ENCODE data around the gene FBXW5. TPM values are rescaled to one million over a fixed set of nuclear protein-coding genes. Genes with fewer than 3 reads are reported as not detected.

FBXW5 gene
- total RNA-seq, 1 experiment from 2014 or later: 62.2 TPM

- no peak for TF ChIP-seq CTCF (conservative IDR thresholded peaks at IDR 0.05)
- H3K79me2 ChIP-seq (ENCODE audit: insufficient read depth, low read length): no peaks in the 10 kb centered on the region
- no peak overlapping the region for H2BK20ac ChIP-seq (ENCODE audit: low read depth, low read length, poor library complexity, severe bottlenecking)
- Mint-ChIP-seq H3K9me3 (no peaks in the 10 kb centered on the region), H3K27ac (peak overlapping the region in 1 of 3 experiments; percentile 23; a peak in 1 of 7 replicates), H3K4me1 (no peaks in the 10 kb centered on the region), H3K4me3 (no peak overlapping the region), H3K36me3 (ENCODE audit: insufficient read depth in 1 of 3, low read depth in 3 of 3) (peaks cover 14 to 69% (median 53%) of the 10 kb centered on the region in 3 experiments; a peak in 6 of 7 replicates), H3K27me3 (ENCODE audit: low read depth) (no peaks in the 10 kb centered on the region)
- H3T11ph ChIP-seq (ENCODE audit: low read length): no peak overlapping the region
- H2BK120ac ChIP-seq (ENCODE audit: low read depth, low read length, poor library complexity, severe bottlenecking): no peak overlapping the region
- H3K56ac ChIP-seq (ENCODE audit: insufficient read length, low read depth, low read length): no peak overlapping the region
- no peaks in the 10 kb centered on the region for H3K9me3 ChIP-seq (ENCODE audit: control insufficient read depth, low read depth, low read length)
- no peak overlapping the region for H3K23ac ChIP-seq (ENCODE audit: insufficient read length, low read depth, low read length)
- H2AK5ac ChIP-seq (ENCODE audit: insufficient read length, low read length): no peak overlapping the region
- peaks cover 3% of the 10 kb centered on the region for H3K79me1 ChIP-seq (ENCODE audit: insufficient read depth, low read depth, low read length, poor library complexity, severe bottlenecking)
- no peaks in the 10 kb centered on the region for H4K20me1 ChIP-seq (ENCODE audit: control insufficient read depth, insufficient read depth, insufficient read length)
- no peak overlapping the region for H2AFZ ChIP-seq (ENCODE audit: low read length)
- no peak overlapping the region for H2BK5ac ChIP-seq (ENCODE audit: insufficient read length, low read length)
- no CpG with 5 or more reads among the region's 12 CpGs for WGBS (ENCODE audit: extremely low coverage, insufficient read length, low lambda C conversion rate)
- no peak overlapping the region for H4K5ac ChIP-seq (ENCODE audit: insufficient read length, low read depth, low read length)
- no peak overlapping the region for H3K9ac ChIP-seq (ENCODE audit: extremely low read depth, insufficient read length, low read length)
- H3K23me2 ChIP-seq (ENCODE audit: insufficient read length, low read depth, low read length, poor library complexity, severe bottlenecking): no peaks in the 10 kb centered on the region
- H3K27ac ChIP-seq (ENCODE audit: insufficient read length, low read depth, low read length): no peak overlapping the region
- no peak overlapping the region for H4K91ac ChIP-seq (ENCODE audit: insufficient read length, low read depth, low read length)
- H4K8ac ChIP-seq (replicated peaks; ENCODE audit: insufficient read length, low read depth, low read length): no peak overlapping the region
- H3K14ac ChIP-seq (ENCODE audit: insufficient read depth, low read length): no peak overlapping the region
- H2BK15ac ChIP-seq (ENCODE audit: low read depth, low read length): no peak overlapping the region
- DNase-seq: no peak
- H3K4ac ChIP-seq (ENCODE audit: low read depth, low read length): no peak overlapping the region
- H2BK12ac ChIP-seq (ENCODE audit: insufficient read length, low read depth, low read length): no peak overlapping the region
- H3K27me3 ChIP-seq (ENCODE audit: insufficient read depth, low read length): no peaks in the 10 kb centered on the region
- H3K4me2 ChIP-seq (ENCODE audit: insufficient read depth, insufficient read length, low read length): no peak overlapping the region
- H3K4me1 ChIP-seq (ENCODE audit: insufficient read depth, low read length): no peaks in the 10 kb centered on the region
- H3K18ac ChIP-seq (ENCODE audit: insufficient read length, low read depth, low read length): no peak overlapping the region
These were observed 34.2 kb downstream of the FBXW5 start for GRCh38 chr9:136910197-136910900.
